ENCODE measurements around the gene CACNA1G.

- TF ChIP-seq CTCF (optimal IDR thresholded peaks at IDR 0.05 in 1 of 3, IDR thresholded peaks at IDR 0.05 in 1 of 3, conservative IDR thresholded peaks at IDR 0.05 in 1 of 3; ENCODE audit: extremely low read depth in 1 of 3, insufficient read depth in 2 of 3, low read length in 3 of 3) (peak; percentile 91 to 100 (median 94)), EZH2 (IDR thresholded peaks at IDR 0.05; ENCODE audit: low read length) (no peak)
Measured at GRCh38 chr17:50630524-50631194, 70.1 kb downstream of the CACNA1G start.
